Motor neuron (in vitro differentiated cells): ENCODE measurements around the gene TNKS2. TPM values are rescaled to one million over a fixed set of nuclear protein-coding genes. Genes with fewer than 3 reads are reported as not detected.
"Not testable (repeated sequence)": the region's sequence is repeated elsewhere in the genome, so short reads cannot be mapped to it uniquely, and the experiment has no call there.

Source experiments
- ATAC-seq, 8 experiments: fragments of 200-7000 bp; cut with Tn5 transposase; replicated peaks in 6 of 8; 2 replicates each; pipeline ENCODE4 v1.8.0; 2021; ENCODE audit warnings: mild to moderate bottlenecking in 8 of 8, moderate library complexity in 8 of 8
- H3K27ac ChIP-seq, 2 donors: fragments of 250-450 bp; sonication (Bioruptor Pico); 2 replicates each; pipeline ENCODE4 v1.9.0; 2021; ENCODE audit warnings: antibody characterized with exemption in 2 of 2, mild to moderate bottlenecking in 2 of 2, moderate library complexity in 1 of 2
- H3K4me1 ChIP-seq, 2 donors: fragments of 250-450 bp; sonication (Bioruptor Pico); replicated peaks in 1 of 2; 2 replicates each; pipeline ENCODE4 v1.6.1; 2021; ENCODE audit warnings: antibody characterized with exemption in 2 of 2, mild to moderate bottlenecking in 2 of 2, moderate library complexity in 1 of 2
- H3K4me3 ChIP-seq, 5 donors: fragments of 250-450 bp; sonication (Bioruptor Pico); 2 replicates each; pipeline ENCODE4 v1.9.0; 2021; ENCODE audit warnings: antibody characterized with exemption in 5 of 5, mild to moderate bottlenecking in 5 of 5, moderate library complexity in 4 of 5
- WGBS, 10 experiments: fragments of 450-650 bp; shearing (Covaris generic); methylation state at CpG; one replicate each; pipeline ENCODE4 v1.0.0; 2022; 5-methylcytosine and 5-hydroxymethylcytosine counted together
- in situ Hi-C, 9 experiments: fragments of 400-800 bp; cut with MboI; loops; one replicate each; pipeline ENCODE4 v1.15.0; 2021; ENCODE audit warnings: low sequenced_read_pairs in 9 of 9, low pct_unique_long_range_greater_than_20kb in 2 of 9; ENCODE audit not compliant: unreplicated experiment in 9 of 9
- total RNA-seq, 8 experiments: library from RNA; unstranded; fragments of 300-600 nt; gene quantifications; 2 replicates each; pipeline versions ENCODE4 v1.2.3 to v1.2.4, GENCODE V29; 2022

Gene TNKS2
- total RNA-seq, 8 experiments from 2014 or later: 28.4 to 44.1 (median 34.2) TPM

GRCh38 chr10:91799612-91799975 lies 1.4 kb downstream of the TNKS2 start:
- in situ Hi-C loops: no loop called here
- no peak overlapping the region for H3K27ac ChIP-seq
- ATAC-seq: no peak
- H3K4me1 ChIP-seq: peaks cover 19 to 29% of the 10 kb centered on the region in 2 donors
- H3K4me3 ChIP-seq: peak overlapping the region; percentile 64 to 92 (median 73)
- WGBS, 10 experiments: 0 to 23% (median 12%) methylated on average over 2 to 4 of the region's 4 CpGs

- 10 to 80% (median 43%) methylated on average over 1 to 5 of the region's 5 CpGs; no CpG with 5 or more reads in 1 of the 10 experiments for WGBS, 10 experiments
- ATAC-seq: no peak
- peak overlapping the region; percentile 64 to 92 (median 73) for H3K4me3 ChIP-seq
- in situ Hi-C loops: no loop called here
- H3K4me1 ChIP-seq: peaks cover 19 to 29% of the 10 kb centered on the region in 2 donors
- H3K27ac ChIP-seq: no peak overlapping the region
Measured at GRCh38 chr10:91800182-91800581, 2.0 kb downstream of the TNKS2 start.

- in situ Hi-C loops: no loop called here
Measured at GRCh38 chr10:91800756-91801155, 2.5 kb downstream of the TNKS2 start.

GRCh38 chr10:91803386-91804125 lies 5.3 kb downstream of the TNKS2 start:
- H3K27ac ChIP-seq: no peak overlapping the region
- in situ Hi-C loops: no loop called here

More at GRCh38 chr10:91800756-91801155, 2.5 kb downstream of the TNKS2 start:
- Histone ChIP-seq H3K27ac (no peak overlapping the region), H3K4me1 (peaks cover 19 to 29% of the 10 kb centered on the region in 2 donors), H3K4me3 (peak overlapping the region in 1 of 5 donors; percentile 64)
- no peak for ATAC-seq
- WGBS, 10 experiments: 8 to 100% (median 83%) methylated on average over 1 of the region's 1 CpG; no CpG with 5 or more reads in 1 of the 10 experiments

GRCh38 chr10:91804126-91804510 lies 5.9 kb downstream of the TNKS2 start:
- in situ Hi-C loops: no loop called here
- H3K4me3 ChIP-seq: no peak overlapping the region
- no peak overlapping the region for H3K27ac ChIP-seq
- ATAC-seq: no peak
- peaks cover 5 to 13% of the 10 kb centered on the region in 2 donors for H3K4me1 ChIP-seq

More at GRCh38 chr10:91803386-91804125, 5.3 kb downstream of the TNKS2 start:
- Histone ChIP-seq H3K4me1 (peaks cover 5 to 13% of the 10 kb centered on the region in 2 donors), H3K4me3 (no peak overlapping the region)
- no peak for ATAC-seq
- WGBS, 10 experiments: 100% methylated on average over 1 to 3 of the region's 3 CpGs; no CpG with 5 or more reads in 3 of the 10 experiments

- WGBS, 10 experiments: 92 to 100% (median 93%) methylated on average over 2 of the region's 2 CpGs; no CpG with 5 or more reads in 4 of the 10 experiments
- peaks cover 0 to 7% of the 10 kb centered on the region in 2 donors for H3K4me1 ChIP-seq
- ATAC-seq: peak in 2 of 8 experiments; percentile 35 to 54
- in situ Hi-C loops: no loop called here
- no peak overlapping the region for H3K4me3 ChIP-seq
- H3K27ac ChIP-seq: no peak overlapping the region
Measured at GRCh38 chr10:91805110-91805838, 7.0 kb downstream of the TNKS2 start.

GRCh38 chr10:91807264-91807663 lies 9.0 kb downstream of the TNKS2 start:
- H3K4me1 ChIP-seq, H3K4me3 ChIP-seq, H3K27ac ChIP-seq, in situ Hi-C loops: not testable (repeated sequence)
- WGBS, 10 experiments: 100% methylated on average over 2 of the region's 14 CpGs; no CpG with 5 or more reads in 9 of the 10 experiments
- ATAC-seq: peak in 3 of 8 experiments; percentile 35 to 80 (median 40)

GRCh38 chr10:91813251-91813650 lies 15.0 kb downstream of the TNKS2 start:
- Histone ChIP-seq H3K27ac (no peak overlapping the region), H3K4me1 (no peaks in the 10 kb centered on the region), H3K4me3 (no peak overlapping the region)
- in situ Hi-C loops: no loop called here
- no peak for ATAC-seq
- 56 to 100% (median 100%) methylated on average over 1 of the region's 1 CpG; no CpG with 5 or more reads in 3 of the 10 experiments for WGBS, 10 experiments

GRCh38 chr10:91816981-91817380 lies 18.8 kb downstream of the TNKS2 start:
- Histone ChIP-seq H3K4me3 (no peak overlapping the region), H3K4me1 (no peaks in the 10 kb centered on the region), H3K27ac (no peak overlapping the region)
- no peak for ATAC-seq
- 19 to 100% (median 89%) methylated on average over 1 to 2 of the region's 2 CpGs; no CpG with 5 or more reads in 1 of the 10 experiments for WGBS, 10 experiments
- in situ Hi-C loops: no loop called here

GRCh38 chr10:91820144-91820543 lies 21.9 kb downstream of the TNKS2 start:
- no peak for ATAC-seq
- Histone ChIP-seq H3K4me3 (no peak overlapping the region), H3K4me1 (no peaks in the 10 kb centered on the region), H3K27ac (no peak overlapping the region)
- in situ Hi-C loops: no loop called here
- WGBS, 10 experiments: 0 to 100% (median 74%) methylated on average over 1 to 3 of the region's 3 CpGs

- Histone ChIP-seq H3K27ac (no peak overlapping the region), H3K4me1 (no peaks in the 10 kb centered on the region), H3K4me3 (no peak overlapping the region)
- 80 to 100% (median 100%) methylated on average over 1 of the region's 1 CpG; no CpG with 5 or more reads in 7 of the 10 experiments for whole genome bisulfite sequencing, 10 experiments
- no peak for ATAC-seq
- in situ Hi-C loops: no loop called here
Measured at GRCh38 chr10:91824076-91824475, 25.9 kb downstream of the TNKS2 start.

GRCh38 chr10:91829268-91829667 lies 31.0 kb downstream of the TNKS2 start:
- ATAC-seq: no peak
- Histone ChIP-seq H3K4me1 (no peaks in the 10 kb centered on the region), H3K27ac (no peak overlapping the region), H3K4me3 (no peak overlapping the region)
- in situ Hi-C loops: no loop called here
- WGBS, 10 experiments: 0 to 95% (median 80%) methylated on average over 1 to 2 of the region's 2 CpGs

GRCh38 chr10:91838199-91838598 lies 40.0 kb downstream of the TNKS2 start:
- Histone ChIP-seq H3K4me3 (no peak overlapping the region), H3K27ac (no peak overlapping the region), H3K4me1 (no peaks in the 10 kb centered on the region)
- in situ Hi-C loops: no loop called here
- 50 to 100% (median 75%) methylated on average over 1 to 3 of the region's 3 CpGs for WGBS, 10 experiments
- ATAC-seq: no peak
